Sigmoid colon (tissue), 7 donors: ENCODE results near the gene PTBP1. TPM values are rescaled to one million over a fixed set of nuclear protein-coding genes. Genes with fewer than 3 reads are reported as not detected.
A peak's percentile ranks its signal among the peaks of the same experiment; 100 is the strongest.
"Not testable (repeated sequence)": the region's sequence is repeated elsewhere in the genome, so short reads cannot be mapped to it uniquely, and the experiment has no call there.

Experiments
- DNase-seq: peaks from one replicate; pipeline ENCODE4 v3.0.0-alpha.2; 2019
- H3K27ac ChIP-seq, 4 donors: fragments of 200-600 bp; sonication (generic); one replicate each; pipeline ENCODE4 v1.5.1; 2016 to 2019; ENCODE audit warnings: mild to moderate bottlenecking in 1 of 4
- H3K27me3 ChIP-seq, 3 donors: fragments of 200-600 bp; sonication (generic); one replicate each; pipeline ENCODE4 v1.5.1; 2019; ENCODE audit warnings: mild to moderate bottlenecking in 1 of 3
- H3K36me3 ChIP-seq, 4 donors: fragments of 200-600 bp; sonication (generic); one replicate each; pipeline ENCODE4 v1.5.1; 2016 to 2019
- H3K4me1 ChIP-seq, 4 donors: fragments of 200-600 bp; sonication (generic); one replicate each; pipeline ENCODE4 v1.5.1; 2017 to 2019
- H3K4me3 ChIP-seq, 4 donors: fragments of 200-600 bp; sonication (generic); one replicate each; pipeline ENCODE4 v1.5.1; 2017 to 2019; ENCODE audit warnings: mild to moderate bottlenecking in 2 of 4, moderate library complexity in 1 of 4
- H3K9me3 ChIP-seq, 4 donors: fragments of 200-600 bp in 3 of 4; sonication (generic) in 3 of 4; one replicate each; pipeline versions ENCODE4 v1.5.1 to v1.6.1; 2013 to 2019
- EP300 ChIP-seq, 4 donors: sonication (generic); formaldehyde crosslinking; IDR thresholded peaks; one replicate each; pipeline ENCODE4 v1.6.1; 2017; ENCODE audit warnings: antibody characterized with exemption in 4 of 4
- POLR2A ChIP-seq, 2 donors: fragments of 450-650 bp; IDR thresholded peaks; one replicate each; pipeline ENCODE4 v1.6.1; 2016; ENCODE audit warnings: antibody characterized with exemption in 2 of 2, mild to moderate bottlenecking in 2 of 2, moderate library complexity in 2 of 2
- POLR2AphosphoS5 ChIP-seq, 4 donors: sonication (generic); formaldehyde crosslinking; IDR thresholded peaks; one replicate each; pipeline ENCODE4 v1.6.1; 2017; ENCODE audit warnings: antibody characterized with exemption in 4 of 4
- WGBS, 2 donors: extraction: QIAGEN DNeasy Blood & Tissue Kit; methylation state at CpG; one replicate each; pipeline ENCODE4 v1.1.7; 2013; 5-methylcytosine and 5-hydroxymethylcytosine counted together
- intact Hi-C: fragments of 100-400 bp; cut with DNase I; formaldehyde crosslinking; loops from one replicate; pipeline ENCODE4 v1.15.1; 2023
- polyA plus RNA-seq, 3 donors: library from polyadenylated mRNA; stranded (reverse); fragments of 200-250 nt; gene quantifications; one replicate each; pipeline ENCODE4 v1.2.3, GENCODE V29; 2013
- total RNA-seq, 4 donors: library from RNA; depleted of rRNA; stranded (reverse); fragments of >200 nt; gene quantifications; one replicate each; pipeline ENCODE4 v1.1.0, GENCODE V29; 2016
- TF ChIP-seq, protein P1 (sequence below), 4 experiments: fragments of 450-650 bp in 3 of 4; fragments of 200-600 bp in 1 of 4; IDR thresholded peaks; one replicate each; pipeline ENCODE4 v1.5.1; 2016 to 2019; ENCODE audit warnings: antibody characterized with exemption in 4 of 4, mild to moderate bottlenecking in 3 of 4, moderate library complexity in 2 of 4
- donor health status: healthy with polysubstance abuse.
- donor health status: Bipolar disorder and iron deficiency.
- donor health status: healthy.

The PTBP1 gene
- total and polyA plus RNA-seq, 7 donors = 53.8 to 154 (median 78.7) TPM

DNA sequence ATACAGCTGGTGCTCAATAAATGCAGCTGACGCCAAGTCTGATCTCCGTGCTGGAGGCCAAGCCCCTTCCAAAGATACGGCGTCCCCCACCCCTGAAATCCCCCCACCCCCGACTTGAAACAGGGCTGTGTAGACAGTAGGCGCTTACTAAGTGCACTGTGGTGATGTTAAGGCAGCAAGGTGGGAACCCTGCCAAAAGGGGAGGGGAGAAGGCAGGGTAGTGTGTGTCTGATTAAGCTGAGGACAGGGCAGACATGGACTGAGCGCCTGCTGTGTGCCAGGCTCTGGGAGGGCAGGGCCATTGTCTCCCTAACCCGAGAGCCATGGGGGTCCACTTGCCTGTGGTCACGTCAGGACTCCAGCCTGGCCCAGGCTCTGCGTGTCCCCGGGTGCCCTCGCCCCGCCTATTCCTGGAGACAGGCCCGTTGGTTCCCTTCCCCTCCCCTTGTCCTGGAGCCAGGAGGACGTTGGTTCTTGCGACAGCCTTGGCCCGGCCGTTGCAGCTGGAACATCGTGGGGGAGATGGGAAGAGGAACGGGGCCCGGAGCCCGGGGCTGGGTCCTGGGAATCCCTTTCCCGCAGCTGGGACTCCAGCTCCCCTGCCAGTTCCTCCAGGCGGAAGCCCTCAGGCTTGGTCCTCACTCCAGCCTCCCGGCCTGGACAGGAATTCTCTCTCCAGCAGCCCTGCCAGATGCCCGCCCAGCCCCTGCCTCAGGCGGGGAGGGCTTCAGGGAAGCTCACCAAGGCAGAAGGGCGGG lies 53.1 kb downstream of the PTBP1 start:
- 14 to 26% methylated on average over 28 of the region's 28 CpGs for WGBS, 2 donors
- Histone ChIP-seq H3K9me3 (no peaks in the 10 kb centered on the region), H3K4me3 (peak overlapping the region in 3 of 4 donors; percentile 3 to 30 (median 16)), H3K4me1 (peaks cover 0 to 45% (median 32%) of the 10 kb centered on the region in 4 donors), H3K36me3 (no peaks in the 10 kb centered on the region), H3K27ac (peak overlapping the region; percentile 77 to 83 (median 79)), H3K27me3 (peaks cover 15 to 69% (median 42%) of the 10 kb centered on the region in 3 donors)
- intact Hi-C loops = loop anchor here (5.0 kb wide), 1 partner anchor 53 kb away; the partner anchor contains the start of gene PTBP1
- peak; percentile 98 for DNase-seq
- TF ChIP-seq POLR2AphosphoS5 (IDR thresholded peaks at IDR 0.05) (peak; percentile 75 to 89 (median 86)), POLR2A (IDR thresholded peaks at IDR 0.05) (no peak), EP300 (IDR thresholded peaks at IDR 0.05) (peak in 3 of 4 donors; percentile 62 to 80 (median 69))
- TF ChIP-seq, protein P1, sequence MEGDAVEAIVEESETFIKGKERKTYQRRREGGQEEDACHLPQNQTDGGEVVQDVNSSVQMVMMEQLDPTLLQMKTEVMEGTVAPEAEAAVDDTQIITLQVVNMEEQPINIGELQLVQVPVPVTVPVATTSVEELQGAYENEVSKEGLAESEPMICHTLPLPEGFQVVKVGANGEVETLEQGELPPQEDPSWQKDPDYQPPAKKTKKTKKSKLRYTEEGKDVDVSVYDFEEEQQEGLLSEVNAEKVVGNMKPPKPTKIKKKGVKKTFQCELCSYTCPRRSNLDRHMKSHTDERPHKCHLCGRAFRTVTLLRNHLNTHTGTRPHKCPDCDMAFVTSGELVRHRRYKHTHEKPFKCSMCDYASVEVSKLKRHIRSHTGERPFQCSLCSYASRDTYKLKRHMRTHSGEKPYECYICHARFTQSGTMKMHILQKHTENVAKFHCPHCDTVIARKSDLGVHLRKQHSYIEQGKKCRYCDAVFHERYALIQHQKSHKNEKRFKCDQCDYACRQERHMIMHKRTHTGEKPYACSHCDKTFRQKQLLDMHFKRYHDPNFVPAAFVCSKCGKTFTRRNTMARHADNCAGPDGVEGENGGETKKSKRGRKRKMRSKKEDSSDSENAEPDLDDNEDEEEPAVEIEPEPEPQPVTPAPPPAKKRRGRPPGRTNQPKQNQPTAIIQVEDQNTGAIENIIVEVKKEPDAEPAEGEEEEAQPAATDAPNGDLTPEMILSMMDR (IDR thresholded peaks at IDR 0.05) = no peak

DNA sequence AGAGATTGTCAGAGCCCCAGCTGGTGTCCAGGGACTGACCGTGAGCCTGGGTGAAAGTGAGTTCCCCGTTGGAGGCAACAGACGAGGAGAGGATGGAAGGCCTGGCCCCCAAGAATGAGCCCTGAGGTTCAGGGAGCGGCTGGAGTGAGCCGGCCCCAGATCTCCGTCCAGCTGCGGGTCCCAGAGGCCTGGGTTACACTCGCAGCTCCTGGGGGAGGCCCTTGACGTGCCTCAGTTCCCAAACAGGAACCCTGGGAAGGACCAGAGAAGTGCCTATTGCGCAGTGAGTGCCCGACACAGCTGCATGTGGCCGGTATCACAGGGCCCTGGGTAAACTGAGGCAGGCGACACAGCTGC lies 53.7 kb downstream of the PTBP1 start:
- H3K36me3 ChIP-seq = no peaks in the 10 kb centered on the region
- peaks cover 0 to 45% (median 32%) of the 10 kb centered on the region in 4 donors for H3K4me1 ChIP-seq
- TF ChIP-seq POLR2AphosphoS5 (IDR thresholded peaks at IDR 0.05) (no peak), POLR2A (IDR thresholded peaks at IDR 0.05) (no peak), EP300 (IDR thresholded peaks at IDR 0.05) (no peak)
- TF ChIP-seq, protein P1 (IDR thresholded peaks at IDR 0.05) = no peak
- peak overlapping the region in 3 of 4 donors; percentile 3 to 30 (median 16) for H3K4me3 ChIP-seq
- no peaks in the 10 kb centered on the region for H3K9me3 ChIP-seq
- intact Hi-C loops = loop anchor here (5.0 kb wide), 1 partner anchor 54 kb away; the partner anchor contains the start of gene PTBP1
- peaks cover 15 to 69% (median 36%) of the 10 kb centered on the region in 3 donors for H3K27me3 ChIP-seq
- peak overlapping the region; percentile 77 to 83 (median 79) for H3K27ac ChIP-seq
- DNase-seq = no peak
- WGBS, 2 donors = 28 to 48% methylated on average over 13 of the region's 13 CpGs

DNA sequence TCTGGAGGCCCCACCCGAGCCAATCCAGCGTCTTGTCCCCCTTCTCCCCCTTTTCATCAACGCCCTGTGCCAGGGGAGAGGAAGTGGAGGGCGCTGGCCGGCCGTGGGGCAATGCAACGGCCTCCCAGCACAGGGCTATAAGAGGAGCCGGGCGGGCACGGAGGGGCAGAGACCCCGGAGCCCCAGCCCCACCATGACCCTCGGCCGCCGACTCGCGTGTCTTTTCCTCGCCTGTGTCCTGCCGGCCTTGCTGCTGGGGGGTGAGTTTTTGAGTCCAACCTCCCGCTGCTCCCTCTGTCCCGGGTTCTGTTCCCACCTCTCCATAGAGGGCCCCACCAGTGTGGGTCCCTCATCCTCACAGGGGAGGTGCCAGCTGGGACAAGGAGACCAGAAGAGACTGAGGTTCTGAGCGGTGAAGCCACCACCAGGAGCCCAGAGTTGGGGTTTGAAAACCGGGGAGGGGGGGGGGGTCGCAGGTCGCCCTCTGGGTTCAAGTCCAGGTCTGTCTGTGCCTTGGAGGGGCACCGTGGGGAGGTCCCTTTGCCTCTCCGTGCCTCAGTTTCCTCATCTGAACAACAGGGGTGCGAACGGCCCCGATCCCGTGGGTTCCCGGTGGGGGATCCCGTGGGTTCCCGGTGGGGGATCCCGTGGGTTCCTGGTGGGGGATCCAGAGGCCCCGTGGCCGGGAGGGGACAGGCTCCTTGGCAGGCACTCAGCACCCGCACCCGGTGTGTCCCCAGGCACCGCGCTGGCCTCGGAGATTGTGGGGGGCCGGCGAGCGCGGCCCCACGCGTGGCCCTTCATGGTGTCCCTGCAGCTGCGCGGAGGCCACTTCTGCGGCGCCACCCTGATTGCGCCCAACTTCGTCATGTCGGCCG lies 55.1 kb downstream of the PTBP1 start, which contains the start of gene ELANE:
Gene ELANE (plus strand): TSS at position 168 of the 878 bp plus-strand sequence. CDS start 26 bp downstream, at position 194.
- H3K4me3 ChIP-seq = peak within 1 kb of the TSS in 3 of 4 donors; percentile 3 to 16 (median 7)
- H3K27me3 ChIP-seq = peaks cover 15 to 64% (median 32%) of the 10 kb centered on the region in 3 donors
- no peaks in the 10 kb centered on the region for H3K9me3 ChIP-seq
- TF ChIP-seq, protein P1 (IDR thresholded peaks at IDR 0.05) = no peak
- no peak for TF ChIP-seq EP300 (IDR thresholded peaks at IDR 0.05)
- TF ChIP-seq POLR2AphosphoS5 (IDR thresholded peaks at IDR 0.05) = no peak
- TF ChIP-seq POLR2A (IDR thresholded peaks at IDR 0.05) = no peak
- no peak for DNase-seq
- 55 to 65% methylated on average over 55 of the region's 55 CpGs for WGBS, 2 donors
- intact Hi-C loops = loop anchor here (5.0 kb wide), 1 partner anchor 55 kb away; the partner anchor contains the start of gene PTBP1
- H3K4me1 ChIP-seq = peaks cover 0 to 42% (median 32%) of the 10 kb centered on the region in 4 donors
- H3K36me3 ChIP-seq = no peaks in the 10 kb centered on the region
- peak within 1 kb of the TSS; percentile 77 to 83 (median 79) for H3K27ac ChIP-seq

DNA sequence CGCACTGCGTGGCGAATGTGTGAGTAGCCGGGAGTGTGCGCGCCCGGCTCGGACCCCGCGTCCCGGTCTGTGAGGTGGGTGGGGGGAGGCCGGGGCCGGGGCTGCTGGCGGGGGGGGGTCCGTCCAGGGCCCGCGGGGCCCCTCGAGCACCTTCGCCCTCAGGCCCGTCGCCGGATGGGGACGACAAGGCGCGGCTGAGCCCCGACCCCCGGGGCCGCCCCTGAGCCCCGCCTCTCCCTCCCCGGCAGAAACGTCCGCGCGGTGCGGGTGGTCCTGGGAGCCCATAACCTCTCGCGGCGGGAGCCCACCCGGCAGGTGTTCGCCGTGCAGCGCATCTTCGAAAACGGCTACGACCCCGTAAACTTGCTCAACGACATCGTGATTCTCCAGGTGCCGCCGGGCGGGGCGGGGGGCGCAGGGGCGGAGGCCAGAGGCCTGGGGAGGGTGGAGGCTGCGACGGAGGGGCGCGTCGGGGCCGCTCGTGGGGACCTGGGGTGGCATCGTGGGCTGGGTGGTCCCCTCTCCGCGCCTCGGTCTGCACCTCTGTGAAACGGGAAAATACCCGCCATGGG lies 55.8 kb downstream of the PTBP1 start:
- H3K4me3 ChIP-seq = peak overlapping the region in 2 of 4 donors; percentile 7 to 12
- WGBS, 2 donors = 29 to 33% methylated on average over 67 of the region's 67 CpGs
- H3K9me3 ChIP-seq = no peaks in the 10 kb centered on the region
- no peaks in the 10 kb centered on the region for H3K36me3 ChIP-seq
- H3K27ac ChIP-seq = no peak overlapping the region
- DNase-seq = no peak
- intact Hi-C loops = loop anchor here (5.0 kb wide), 1 partner anchor 56 kb away; the partner anchor contains the start of gene PTBP1
- H3K27me3 ChIP-seq = peaks cover 15 to 61% (median 29%) of the 10 kb centered on the region in 3 donors
- peaks cover 0 to 35% (median 25%) of the 10 kb centered on the region in 4 donors for H3K4me1 ChIP-seq
- TF ChIP-seq, protein P1 (IDR thresholded peaks at IDR 0.05) = no peak
- TF ChIP-seq POLR2A (IDR thresholded peaks at IDR 0.05) = no peak
- TF ChIP-seq POLR2AphosphoS5 (IDR thresholded peaks at IDR 0.05) = no peak
- no peak for TF ChIP-seq EP300 (IDR thresholded peaks at IDR 0.05)

DNA sequence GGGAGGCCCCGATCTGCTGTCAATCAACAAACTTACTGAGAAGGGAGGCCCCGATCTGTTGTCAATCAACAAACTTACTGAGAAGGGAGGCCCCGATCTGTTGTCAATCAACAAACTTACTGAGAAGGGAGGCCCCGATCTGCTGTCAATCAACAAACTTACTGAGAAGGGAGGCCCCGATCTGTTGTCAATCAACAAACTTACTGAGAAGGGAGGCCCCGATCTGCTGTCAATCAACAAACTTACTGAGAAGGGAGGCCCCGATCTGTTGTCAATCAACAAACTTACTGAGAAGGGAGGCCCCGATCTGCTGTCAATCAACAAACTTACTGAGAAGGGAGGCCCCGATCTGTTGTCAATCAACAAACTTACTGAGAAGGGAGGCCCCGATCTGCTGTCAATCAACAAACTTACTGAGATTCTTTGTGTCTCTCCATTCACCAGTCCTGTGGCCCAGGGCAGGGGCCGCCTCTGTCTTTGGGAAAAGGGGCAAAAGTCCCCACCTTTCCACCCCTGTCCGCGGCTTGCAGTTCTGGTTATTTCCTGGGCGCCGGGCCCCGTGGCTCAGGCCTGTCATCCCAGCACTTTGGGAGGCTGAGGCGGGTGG lies 56.5 kb downstream of the PTBP1 start:
- Histone ChIP-seq H3K27me3 (peaks cover 20 to 61% (median 30%) of the 10 kb centered on the region in 3 donors), H3K4me1 (peaks cover 0 to 29% (median 21%) of the 10 kb centered on the region in 4 donors)
- H3K4me3 ChIP-seq, H3K36me3 ChIP-seq, H3K27ac ChIP-seq, H3K9me3 ChIP-seq, DNase-seq: not testable (repeated sequence)
- intact Hi-C loops = loop anchor here (5.0 kb wide), 1 partner anchor 56 kb away; the partner anchor contains the start of gene PTBP1
- 70 to 80% methylated on average over 12 of the region's 17 CpGs for WGBS, 2 donors
